Stimulated activated CD8-positive, alpha-beta memory T cell treated with anti-CD3 and anti-CD28 coated beads, Interleukin-4, amount 100 ng/mL, for 1 hour (primary cell): ENCODE data around the gene WNK4.
A peak's percentile ranks its signal among the peaks of the same experiment; 100 is the strongest.

Experiments used
- DNase-seq, 2 donors: peaks; one replicate each; pipeline ENCODE4 v3.0.0-alpha.2; 2020; ENCODE audit warnings: low read depth in 2 of 2, low spot score in 1 of 2

WNK4 gene

GRCh38 chr17:42796066-42796758, 15.8 kb downstream of the WNK4 start:
- no peak for DNase-seq

DNA sequence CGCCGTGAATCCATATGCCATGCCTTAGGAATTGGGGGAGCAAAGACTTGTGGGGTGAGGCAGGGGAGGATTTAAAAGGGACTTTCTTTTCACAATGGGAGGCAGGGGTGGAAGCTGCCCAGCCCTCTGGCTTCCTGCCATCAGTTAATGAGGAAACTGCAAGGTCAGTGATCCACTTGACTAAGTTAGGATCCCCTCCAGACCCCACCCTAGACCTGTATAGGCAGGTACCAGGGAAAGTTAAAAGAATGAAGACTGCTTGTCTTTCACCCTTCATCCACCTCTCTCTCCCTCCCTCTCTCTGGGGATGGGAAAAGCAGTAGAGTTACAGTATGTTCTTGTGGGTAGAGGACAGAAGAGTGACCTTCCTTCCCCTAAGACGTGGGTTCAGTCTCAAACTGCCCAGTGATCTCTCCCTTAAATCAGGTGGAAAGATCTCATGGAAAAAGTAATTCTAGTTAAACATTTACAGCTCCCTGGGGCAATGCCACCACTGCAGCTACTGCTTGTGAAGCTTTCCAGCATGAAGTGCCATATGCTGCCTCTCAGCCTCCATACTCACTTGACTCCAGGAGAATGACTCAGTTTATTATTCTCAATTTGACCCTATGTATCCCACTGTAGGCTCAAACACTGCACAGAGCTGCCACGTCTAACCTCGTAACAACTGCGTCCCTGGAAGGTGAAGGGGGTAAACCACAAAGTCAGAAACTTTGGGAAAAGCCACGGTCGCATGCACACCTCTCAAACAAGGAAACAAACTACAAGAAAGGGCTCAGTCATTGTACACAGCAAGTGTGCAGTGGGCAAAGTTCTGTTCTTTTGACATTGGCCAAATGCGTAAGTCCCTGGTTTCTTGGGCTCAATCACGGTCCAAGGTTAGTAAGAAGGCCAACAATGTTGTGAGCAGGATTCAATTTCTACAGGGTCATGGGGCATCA, 16.9 kb downstream of the WNK4 start:
- no peak for DNase-seq

GRCh38 chr17:42798011-42798382, 17.6 kb downstream of the WNK4 start:
- no peak for DNase-seq

DNA sequence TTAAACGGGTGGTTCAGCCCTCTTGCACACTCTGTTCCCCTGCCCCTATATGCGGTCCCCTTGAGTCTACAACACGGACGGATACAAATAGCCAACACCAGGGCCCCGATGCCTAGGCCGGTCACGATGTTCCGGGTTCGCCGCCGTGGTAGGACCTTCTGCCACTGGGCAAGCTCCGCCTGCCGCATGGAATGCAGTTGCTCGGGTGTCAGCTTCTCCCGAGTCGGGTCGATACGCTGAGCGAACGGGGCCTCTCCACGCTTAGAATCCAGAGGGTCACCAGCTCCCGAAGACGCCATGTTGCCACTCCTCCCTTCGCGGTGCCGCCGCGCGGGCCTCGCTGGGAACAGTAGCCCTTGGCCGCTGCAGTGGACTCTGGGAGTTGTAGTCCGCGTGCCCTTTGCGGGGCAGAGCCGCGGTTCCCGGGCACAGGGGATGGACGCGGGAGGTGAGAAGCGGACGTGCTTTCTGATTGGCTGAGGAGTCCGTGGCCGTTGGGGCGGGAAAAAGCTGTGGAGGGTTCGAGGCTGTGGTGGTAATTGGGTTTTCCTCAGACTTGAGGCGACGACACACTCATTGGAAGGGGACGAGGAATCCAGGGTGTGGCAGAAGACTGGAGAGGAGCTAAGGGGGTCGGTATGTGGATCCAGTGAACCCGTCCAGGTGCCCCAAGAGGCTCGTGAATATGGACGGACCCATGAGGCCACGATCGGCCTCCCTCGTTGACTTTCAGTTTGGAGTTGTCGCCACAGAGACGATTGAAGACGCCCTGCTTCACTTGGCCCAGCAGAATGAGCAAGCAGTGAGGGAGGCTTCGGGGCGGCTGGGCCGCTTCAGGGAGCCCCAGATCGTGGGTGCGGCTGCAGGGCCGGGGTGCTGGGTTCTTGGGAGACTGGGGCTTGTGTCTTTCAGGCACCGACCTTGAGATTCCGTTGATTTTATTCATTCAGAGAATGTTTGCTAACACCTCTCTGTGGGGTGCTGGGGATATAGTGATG, 18.3 kb downstream of the WNK4 start, which contains the start of the genes CNTD1 and COA3:
Gene CNTD1, plus strand, starts transcription at position 479 of the 998 bp plus-strand sequence. Its CDS starts 207 bp downstream, at position 686.
Gene COA3, minus strand, starts transcription at position 322 of the 998 bp plus-strand sequence. Its CDS starts 23 bp downstream, at position 299.
- DNase-seq = peak; percentile 19 to 47

DNA sequence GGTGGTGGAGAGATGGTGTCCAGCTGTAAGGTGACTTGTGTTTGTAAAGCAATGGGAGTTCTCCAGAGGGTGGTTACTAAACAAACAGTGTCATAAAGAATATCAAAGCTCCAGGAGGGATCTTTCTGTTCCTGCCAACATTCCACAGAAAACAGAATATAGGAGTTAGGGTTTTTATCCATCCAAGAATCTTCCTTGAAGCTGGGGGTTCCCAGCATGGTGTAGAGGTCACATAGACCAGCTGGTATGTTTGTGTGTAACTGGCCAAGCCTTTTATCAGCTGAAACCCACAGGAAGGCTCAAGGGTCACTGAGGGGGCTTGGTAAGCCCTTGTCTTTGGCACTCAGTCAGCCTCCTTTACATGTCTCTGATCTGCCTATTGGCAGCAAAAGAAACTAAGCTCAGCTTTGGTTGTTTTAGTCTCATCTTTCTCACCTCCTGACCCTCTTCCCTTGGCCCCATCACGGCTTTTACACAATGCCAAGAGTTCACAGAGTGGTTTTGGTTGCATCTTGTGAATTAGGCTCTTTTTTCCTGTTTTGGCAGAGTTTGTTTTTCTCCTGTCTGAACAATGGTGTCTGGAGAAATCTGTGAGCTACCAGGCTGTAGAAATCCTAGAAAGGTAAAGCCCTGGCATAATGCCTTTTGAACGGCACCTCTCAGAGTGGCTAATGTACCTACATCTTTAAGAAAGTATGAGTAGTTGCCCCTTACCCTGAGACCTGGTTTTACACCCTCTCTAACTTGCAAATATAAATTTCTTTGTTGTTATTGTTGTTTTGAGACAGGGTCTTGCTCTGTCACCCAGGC, 22.9 kb downstream of the WNK4 start:
- DNase-seq = no peak

GRCh38 chr17:42804918-42805367, 24.5 kb downstream of the WNK4 start:
- DNase-seq = no peak

- no peak for DNase-seq
Measured at GRCh38 chr17:42806249-42806648, 25.8 kb downstream of the WNK4 start.

GRCh38 chr17:42809250-42809649, 28.8 kb downstream of the WNK4 start:
- no peak for DNase-seq

DNA sequence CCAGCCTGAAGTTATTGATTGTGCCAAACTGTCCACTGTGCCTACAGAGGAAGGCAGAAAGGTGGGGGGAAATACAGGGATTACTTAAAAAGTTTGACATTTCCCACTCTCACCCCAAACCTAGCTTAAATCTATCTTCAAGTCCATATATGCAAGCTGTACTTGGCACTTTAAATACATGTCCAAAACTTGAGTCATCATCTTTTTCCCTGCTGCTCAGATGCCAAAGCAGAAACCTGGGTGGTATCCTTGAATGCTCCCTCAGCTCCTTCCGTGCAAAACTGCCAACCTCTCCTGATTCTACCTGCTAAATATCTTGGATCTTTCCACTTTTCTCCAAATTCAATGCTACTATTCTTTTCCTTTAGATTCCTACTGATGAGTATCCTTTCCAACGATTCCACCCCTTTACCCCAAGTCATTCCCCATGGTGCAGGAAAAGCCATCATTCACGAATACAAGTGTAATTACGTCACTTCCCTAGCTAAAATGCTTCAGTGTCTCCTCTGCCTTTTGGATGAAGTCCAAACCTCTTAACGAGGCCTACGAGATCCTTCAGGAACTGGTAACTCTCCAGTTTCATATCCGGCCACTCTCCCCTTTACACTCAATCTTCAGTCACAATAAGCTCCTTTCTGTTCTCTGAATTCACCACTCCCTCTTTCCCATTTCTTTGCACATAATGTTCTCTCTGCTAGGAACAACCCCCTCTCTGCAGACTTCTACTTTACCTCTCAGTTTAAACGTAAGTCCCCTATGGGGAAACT, 34.4 kb downstream of the WNK4 start:
- DNase-seq = no peak

DNA sequence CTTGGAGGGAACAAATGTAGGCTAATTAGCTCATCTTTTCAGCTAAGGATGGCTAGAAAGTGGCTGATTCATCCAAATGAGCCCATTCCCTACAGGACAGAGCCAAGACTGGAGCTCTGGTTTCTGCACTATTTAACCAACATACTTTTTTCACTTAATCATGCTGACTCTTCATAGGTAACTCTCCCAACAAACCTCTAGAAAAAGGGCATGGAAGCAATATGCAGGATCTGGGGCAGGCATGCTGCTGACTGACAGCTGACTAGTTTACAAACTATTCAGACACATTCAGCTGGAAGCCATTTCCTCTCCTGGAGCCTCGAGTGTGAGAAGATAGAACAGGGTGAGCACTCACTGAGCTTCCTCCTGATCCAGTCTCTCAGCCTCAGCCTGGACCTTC, 37.5 kb downstream of the WNK4 start:
- no peak for DNase-seq

DNA sequence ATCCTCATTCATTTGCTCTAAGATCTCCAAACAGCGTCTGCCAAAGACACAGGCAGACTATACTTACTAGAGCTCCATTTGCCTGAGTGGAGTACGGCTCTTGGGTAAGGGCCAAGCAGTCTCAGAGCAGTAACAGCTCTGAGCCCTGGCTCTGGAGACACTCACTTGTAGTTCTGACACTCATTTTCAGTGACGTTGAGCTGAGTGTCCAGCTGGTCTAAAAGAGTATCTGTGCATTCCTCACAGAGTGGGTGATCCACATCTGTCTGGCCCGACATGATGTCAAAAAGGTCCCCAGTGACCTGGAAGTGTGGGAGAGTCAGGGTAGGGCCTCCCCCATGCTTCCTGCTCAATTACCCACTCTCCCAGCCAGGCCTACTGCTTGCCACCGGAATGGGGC, 38.0 kb downstream of the WNK4 start:
- no peak for DNase-seq

DNA sequence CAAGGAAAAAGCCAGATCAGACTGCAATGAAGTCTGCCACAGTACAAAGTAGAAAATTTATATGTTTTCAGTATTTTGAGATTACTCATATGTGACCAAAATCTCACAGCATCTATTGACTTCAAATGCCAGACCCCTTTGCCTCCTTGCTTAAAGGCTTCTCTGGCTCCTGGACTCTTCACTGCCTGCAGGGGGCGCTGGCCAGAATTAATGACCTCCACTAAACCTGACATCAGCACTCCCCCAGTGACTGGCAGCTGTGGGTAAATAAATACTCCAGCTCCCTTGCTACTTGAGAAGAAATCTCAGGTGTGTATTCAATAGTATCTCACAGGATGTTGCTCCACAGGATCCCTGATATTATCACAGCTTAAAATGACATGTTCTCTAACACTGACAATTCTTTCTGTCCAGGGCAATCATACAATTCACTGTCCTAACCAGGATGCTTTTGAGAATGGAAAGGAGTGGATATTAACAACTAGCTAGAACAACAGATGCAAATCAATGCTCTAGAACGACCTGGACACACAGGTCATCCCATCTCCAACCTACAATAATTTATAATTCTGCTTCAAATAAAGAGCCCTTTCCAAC, 39.6 kb downstream of the WNK4 start:
- peak; percentile 19 to 31 for DNase-seq

- no peak for DNase-seq
Measured at GRCh38 chr17:42821176-42821575, 40.8 kb downstream of the WNK4 start.

GRCh38 chr17:42827472-42827871, 47.1 kb downstream of the WNK4 start:
- DNase-seq = no peak

DNA sequence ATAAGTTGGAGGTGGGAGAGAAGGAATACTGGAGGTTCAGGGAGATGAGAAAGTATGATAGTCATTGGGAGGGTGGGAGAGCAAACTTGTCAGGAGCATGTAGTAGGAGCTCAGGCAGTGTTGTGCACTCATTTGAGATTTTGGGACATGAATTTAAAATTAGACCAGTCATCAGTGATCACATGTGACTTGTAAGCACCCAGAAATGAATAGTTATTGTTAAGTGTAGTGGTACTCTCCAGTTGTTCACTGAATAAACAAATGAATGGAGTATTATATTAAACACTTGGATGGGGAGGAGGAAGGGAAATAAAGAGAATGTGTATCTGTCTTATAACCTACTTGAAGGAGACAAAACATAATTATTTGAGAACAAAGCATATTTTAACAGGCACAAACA, 50.6 kb downstream of the WNK4 start:
- no peak for DNase-seq

DNA sequence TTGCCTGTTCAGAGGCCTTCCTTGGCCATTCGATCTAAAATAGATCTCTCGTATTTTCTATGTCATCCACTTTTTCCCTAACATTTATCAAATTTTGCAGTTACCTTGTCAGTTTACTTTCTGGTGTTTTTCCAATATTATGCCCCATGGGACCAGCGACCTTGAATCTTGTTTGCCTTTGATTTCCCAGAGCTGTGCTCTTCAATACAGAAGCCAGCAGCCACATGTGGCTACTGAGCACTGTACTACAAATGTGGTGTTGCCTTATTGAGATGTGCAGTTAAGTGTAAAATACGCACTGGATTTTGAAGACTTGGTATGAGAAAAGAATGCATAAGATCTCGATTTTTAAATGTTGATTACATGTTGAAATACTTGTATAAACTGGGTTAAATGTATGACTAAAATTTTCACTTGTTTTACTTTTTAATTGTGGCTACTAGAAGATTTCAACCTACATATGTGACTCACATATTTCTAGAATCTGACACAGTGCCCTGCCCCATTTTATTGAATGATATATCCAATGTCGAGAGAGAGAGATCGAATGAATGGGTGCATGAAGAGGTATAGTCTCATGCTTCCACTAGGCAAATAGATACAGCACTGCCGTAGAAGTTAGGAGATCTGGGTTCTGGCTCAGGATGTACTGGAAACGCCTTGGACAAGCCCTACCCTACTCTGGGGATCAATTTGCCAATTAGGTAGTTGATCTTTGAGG, 52.0 kb downstream of the WNK4 start:
- no peak for DNase-seq

- peak; percentile 78 to 85 for DNase-seq
Measured at GRCh38 chr17:42832934-42833766, 52.7 kb downstream of the WNK4 start, which contains the start of gene PSME3. Gene PSME3, plus strand, starts transcription at chr17:42833397. Its CDS starts 235 bp downstream, at chr17:42833632.
